Keratinocyte (primary cell): ENCODE results near the gene ACSM2A.

Experiments used
- EZH2 ChIP-seq: IDR thresholded peaks from one replicate; pipeline ENCODE4 v1.6.1; 2012; ENCODE audit warnings: inconsistent platforms, mild to moderate bottlenecking, low read length, moderate library complexity
- TF ChIP-seq, protein P1 (sequence below), 3 experiments: IDR thresholded peaks in 1 of 3; conservative IDR thresholded peaks in 1 of 3; optimal IDR thresholded peaks in 1 of 3; 2 replicates in 2 of 3; 3 replicates in 1 of 3; pipeline versions ENCODE3 to v1.5.1; 2011; ENCODE audit warnings: low read length in 3 of 3, mild to moderate bottlenecking in 3 of 3, moderate library complexity in 2 of 3, control low read depth in 1 of 3, inconsistent platforms in 1 of 3; ENCODE audit not compliant: insufficient read depth in 2 of 3; ENCODE audit errors: extremely low read depth in 1 of 3

DNA sequence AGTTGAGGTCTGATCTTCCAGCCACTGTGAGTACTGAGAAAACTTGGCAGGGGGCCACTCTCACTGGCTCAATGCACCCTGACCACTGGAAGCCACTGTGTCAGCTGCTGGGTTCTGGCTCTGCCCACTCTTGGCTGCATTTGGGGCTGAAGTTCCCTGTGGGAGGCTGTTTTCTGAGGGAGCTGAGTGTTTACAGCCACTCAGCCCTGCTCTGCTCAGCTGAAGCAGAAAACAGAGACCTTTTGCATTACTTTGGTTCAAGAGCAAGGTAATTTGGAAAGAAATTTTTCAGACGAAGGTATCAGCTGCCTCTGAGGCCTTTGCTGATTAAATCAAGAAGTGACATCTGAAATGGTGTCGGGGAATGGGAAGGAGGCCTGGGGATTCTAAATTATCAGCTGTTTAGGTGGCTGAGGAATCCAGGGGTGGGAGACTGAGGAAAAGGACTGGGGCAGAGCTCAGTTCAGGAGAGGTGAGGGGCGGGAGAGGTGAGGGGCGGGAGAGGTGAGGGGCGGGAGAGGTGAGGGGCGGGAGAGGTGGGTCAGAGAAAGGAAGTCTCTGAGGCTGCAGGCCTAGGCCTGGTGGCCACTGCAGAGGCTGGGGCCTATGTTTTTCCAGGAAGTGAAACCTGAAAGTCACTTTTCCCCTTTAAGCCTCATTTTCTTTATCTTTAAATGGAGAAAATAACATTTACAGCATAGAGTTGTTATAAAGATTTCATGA lies 41.8 kb upstream of the ACSM2A start, which contains the start of gene ACSM5:
- TF ChIP-seq, protein P1, sequence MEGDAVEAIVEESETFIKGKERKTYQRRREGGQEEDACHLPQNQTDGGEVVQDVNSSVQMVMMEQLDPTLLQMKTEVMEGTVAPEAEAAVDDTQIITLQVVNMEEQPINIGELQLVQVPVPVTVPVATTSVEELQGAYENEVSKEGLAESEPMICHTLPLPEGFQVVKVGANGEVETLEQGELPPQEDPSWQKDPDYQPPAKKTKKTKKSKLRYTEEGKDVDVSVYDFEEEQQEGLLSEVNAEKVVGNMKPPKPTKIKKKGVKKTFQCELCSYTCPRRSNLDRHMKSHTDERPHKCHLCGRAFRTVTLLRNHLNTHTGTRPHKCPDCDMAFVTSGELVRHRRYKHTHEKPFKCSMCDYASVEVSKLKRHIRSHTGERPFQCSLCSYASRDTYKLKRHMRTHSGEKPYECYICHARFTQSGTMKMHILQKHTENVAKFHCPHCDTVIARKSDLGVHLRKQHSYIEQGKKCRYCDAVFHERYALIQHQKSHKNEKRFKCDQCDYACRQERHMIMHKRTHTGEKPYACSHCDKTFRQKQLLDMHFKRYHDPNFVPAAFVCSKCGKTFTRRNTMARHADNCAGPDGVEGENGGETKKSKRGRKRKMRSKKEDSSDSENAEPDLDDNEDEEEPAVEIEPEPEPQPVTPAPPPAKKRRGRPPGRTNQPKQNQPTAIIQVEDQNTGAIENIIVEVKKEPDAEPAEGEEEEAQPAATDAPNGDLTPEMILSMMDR (optimal IDR thresholded peaks at IDR 0.05 in 1 of 3, IDR thresholded peaks at IDR 0.05 in 1 of 3, conservative IDR thresholded peaks at IDR 0.05 in 1 of 3; ENCODE audit: extremely low read depth in 1 of 3, insufficient read depth in 2 of 3, low read length in 3 of 3), result no peak
- no peak for TF ChIP-seq EZH2
